IMR-90 (cell line): ENCODE data around the gene KRTAP10-7. TPM values are rescaled to one million over a fixed set of nuclear protein-coding genes. Genes with fewer than 3 reads are reported as not detected.

ENCODE experiments used
- ATAC-seq: fragments of 200-7000 bp; cut with Tn5 transposase; 2 replicates; pipeline ENCODE4 v1.9.1; 2020; ENCODE audit warnings: low read depth, mild to moderate bottlenecking, moderate library complexity
- BruUV-seq: library from RNA; stranded (reverse); fragments of 400-500 nt; replicated peaks from 2 replicates; lab custom pipeline; 2021; lab: Mats Ljungman, UMichigan
- CTCF ChIA-PET: fragments of 300-600 bp; formaldehyde crosslinking; extraction: SDS; loops from one replicate; lab custom pipeline; 2021; ENCODE audit warnings: antibody characterized with exemption; lab: Yijun Ruan, JAX
- POLR2A ChIA-PET: fragments of 300-600 bp; sonication (Branson Sonifier 250); formaldehyde crosslinking; loops from one replicate; lab custom pipeline; 2022; ENCODE audit warnings: antibody characterized with exemption; ENCODE audit not compliant: unreplicated experiment; lab: Charles Lee
- DNase-seq: peaks from one replicate; pipeline ENCODE4 v3.0.0; 2013
- H2AFZ ChIP-seq: replicated peaks from 2 replicates; pipeline ENCODE3; 2013; ENCODE audit warnings: low read length, mild to moderate bottlenecking; ENCODE audit not compliant: poor library complexity
- H2AK5ac ChIP-seq: 2 replicates; pipeline ENCODE4 v1.6.1; 2013; ENCODE audit warnings: low read depth, low read length, inconsistent platforms
- H2AK9ac ChIP-seq: replicated peaks from 2 replicates; pipeline ENCODE3; 2013; ENCODE audit warnings: mild to moderate bottlenecking, low read depth, low read length, moderate library complexity; ENCODE audit not compliant: poor library complexity
- H2BK120ac ChIP-seq: 2 replicates; pipeline ENCODE4 v1.6.1; 2013; ENCODE audit warnings: low read depth, low read length, inconsistent platforms
- H2BK15ac ChIP-seq: 3 replicates; pipeline ENCODE4 v1.6.1; 2013; ENCODE audit warnings: low read depth, low read length, inconsistent platforms
- H2BK20ac ChIP-seq: 2 replicates; pipeline ENCODE4 v1.6.1; 2013; ENCODE audit warnings: low read depth, mild to moderate bottlenecking, inconsistent platforms, low read length, moderate library complexity
- H2BK5ac ChIP-seq: 2 replicates; pipeline ENCODE4 v1.6.1; 2013; ENCODE audit warnings: mild to moderate bottlenecking, low read depth, low read length, inconsistent platforms; ENCODE audit not compliant: poor library complexity, severe bottlenecking
- H3K14ac ChIP-seq: replicated peaks from 2 replicates; pipeline ENCODE4 v1.6.1; 2013; ENCODE audit warnings: low read depth, low read length, inconsistent platforms
- H3K18ac ChIP-seq: 2 replicates; pipeline ENCODE4 v1.6.1; 2013; ENCODE audit warnings: low read depth, low read length, control low read depth
- H3K23ac ChIP-seq: 2 replicates; pipeline ENCODE4 v1.6.1; 2013; ENCODE audit warnings: low read depth, low read length, inconsistent platforms
- H3K27ac ChIP-seq: 2 replicates; pipeline ENCODE4 v1.5.1; 2013; ENCODE audit warnings: mild to moderate bottlenecking, control low read depth, low read length; ENCODE audit not compliant: insufficient read depth
- H3K27me3 ChIP-seq: 2 replicates; pipeline ENCODE4 v1.6.1; 2013; ENCODE audit warnings: low read length; ENCODE audit not compliant: control insufficient read depth, insufficient read depth
- H3K36me3 ChIP-seq: 2 replicates; pipeline ENCODE4 v1.6.1; 2013; ENCODE audit warnings: low read length, mixed read lengths; ENCODE audit not compliant: control insufficient read depth, insufficient read depth
- H3K4ac ChIP-seq: 2 replicates; pipeline ENCODE4 v1.6.1; 2013; ENCODE audit warnings: low read depth, low read length, inconsistent platforms
- H3K4me1 ChIP-seq: 2 replicates; pipeline ENCODE4 v1.6.1; 2013; ENCODE audit warnings: low read length, mixed read lengths; ENCODE audit not compliant: control insufficient read depth, insufficient read depth
- H3K4me2 ChIP-seq: 2 replicates; pipeline ENCODE4 v1.6.1; 2013; ENCODE audit warnings: low read depth, mild to moderate bottlenecking, control low read depth, low read length, moderate library complexity
- H3K4me3 ChIP-seq: 2 replicates; pipeline ENCODE4 v1.5.1; 2013; ENCODE audit warnings: low read depth, mild to moderate bottlenecking, control low read depth, low read length, moderate library complexity; ENCODE audit not compliant: insufficient read depth
- H3K56ac ChIP-seq: 2 replicates; pipeline ENCODE4 v1.6.1; 2013; ENCODE audit warnings: low read length, inconsistent platforms; ENCODE audit not compliant: insufficient read depth; ENCODE audit errors: extremely low read depth
- H3K79me1 ChIP-seq, 2 experiments: 2 replicates each; pipeline ENCODE4 v1.6.1; 2013; ENCODE audit warnings: low read length in 2 of 2, inconsistent platforms in 1 of 2, low read depth in 1 of 2
- H3K9ac ChIP-seq: 2 replicates; pipeline ENCODE4 v1.6.1; 2013; ENCODE audit warnings: low read depth, low read length, control low read depth
- H3K9me1 ChIP-seq: 2 replicates; pipeline ENCODE4 v1.6.1; 2013; ENCODE audit warnings: low read length, inconsistent platforms; ENCODE audit not compliant: insufficient read depth
- H3K9me3 ChIP-seq: 2 replicates; pipeline ENCODE4 v1.6.1; 2013; ENCODE audit warnings: low read length; ENCODE audit not compliant: control insufficient read depth, insufficient read depth
- H4K20me1 ChIP-seq: 2 replicates; pipeline ENCODE4 v1.6.1; 2013; ENCODE audit warnings: low read length, inconsistent platforms; ENCODE audit not compliant: insufficient read depth
- H4K5ac ChIP-seq: 2 replicates; pipeline ENCODE4 v1.6.1; 2013; ENCODE audit warnings: mild to moderate bottlenecking, low read depth, low read length, control low read depth
- H4K8ac ChIP-seq, 2 experiments: 2 replicates each; pipeline ENCODE4 v1.6.1; 2013; ENCODE audit warnings: low read depth in 2 of 2, low read length in 2 of 2, control low read depth in 1 of 2, inconsistent platforms in 1 of 2
- H4K91ac ChIP-seq: 2 replicates; pipeline ENCODE4 v1.6.1; 2013; ENCODE audit warnings: low read depth, low read length, inconsistent platforms; ENCODE audit not compliant: insufficient read depth
- BHLHE40 ChIP-seq: fragments of 150-350 bp; IDR thresholded peaks from 2 replicates; pipeline ENCODE4 v1.6.1; 2016; ENCODE audit warnings: mild to moderate bottlenecking, low read depth, low read length
- CHD1 ChIP-seq: IDR thresholded peaks from 2 replicates; pipeline ENCODE4 v1.6.1; 2012; ENCODE audit warnings: low read depth, low read length, improper control_type of control experiment
- CTCF ChIP-seq: conservative IDR thresholded peaks from 2 replicates; pipeline ENCODE4 v1.5.1; 2012; ENCODE audit warnings: mild to moderate bottlenecking, low read depth, low read length, improper control_type of control experiment
- ELK1 ChIP-seq: fragments of 150-350 bp; IDR thresholded peaks from 2 replicates; pipeline ENCODE4 v1.6.1; 2016; ENCODE audit warnings: low read depth, mild to moderate bottlenecking, low read length, moderate library complexity, borderline replicate concordance
- FOS ChIP-seq: fragments of 150-350 bp; IDR thresholded peaks from 2 replicates; pipeline ENCODE4 v1.6.1; 2016; ENCODE audit warnings: low read depth, low read length
- MAFK ChIP-seq: IDR thresholded peaks from 2 replicates; pipeline ENCODE4 v1.6.1; 2012; ENCODE audit warnings: low read depth, low read length, improper control_type of control experiment
- RAD21 ChIP-seq: IDR thresholded peaks from 2 replicates; pipeline ENCODE4 v1.6.1; 2012; ENCODE audit warnings: low read length, improper control_type of control experiment
- RFX5 ChIP-seq: IDR thresholded peaks from 2 replicates; pipeline ENCODE4 v1.8.0; 2012; ENCODE audit warnings: low read depth, mild to moderate bottlenecking, low read length, moderate library complexity
- SMC3 ChIP-seq: fragments of 150-350 bp; IDR thresholded peaks from 2 replicates; pipeline ENCODE4 v1.6.1; 2016; ENCODE audit warnings: low read depth, mild to moderate bottlenecking, antibody characterized with exemption, low read length, moderate library complexity
- USF2 ChIP-seq: fragments of 150-350 bp; IDR thresholded peaks from 2 replicates; pipeline ENCODE4 v1.6.1; 2017; ENCODE audit warnings: mild to moderate bottlenecking, antibody characterized with exemption, low read length, low read depth
- WGBS, 2 experiments: methylation state at CpG; one replicate each; pipeline versions ENCODE4 v1.1.5 to v1.1.7; 2013; ENCODE audit warnings: missing lambda C conversion rate in 2 of 2; ENCODE audit not compliant: insufficient read length in 1 of 2; ENCODE audit errors: extremely low coverage in 2 of 2; 5-methylcytosine and 5-hydroxymethylcytosine counted together
- dilution Hi-C: fragments of 300-500 bp; cut with HindIII; formaldehyde crosslinking; loops from one replicate; pipeline ENCODE4 v1.14.3; 2018; ENCODE audit warnings: low sequenced_read_pairs; ENCODE audit not compliant: unreplicated experiment
- in situ Hi-C: fragments of 300-500 bp; cut with MboI; formaldehyde crosslinking; loops from 3 replicates; pipeline ENCODE4 v1.14.3; 2019; ENCODE audit warnings: low sequenced_read_pairs, inconsistent platforms, mixed read lengths
- intact Hi-C: fragments of 100-400 bp; cut with micrococcal nuclease; formaldehyde crosslinking; loops from 2 replicates; pipeline ENCODE4 v1.10.0; 2022
- polyA plus RNA-seq, 3 experiments: library from polyadenylated mRNA; depleted of rRNA; stranded (reverse); fragments of >200 nt; gene quantifications; 2 replicates each; pipeline ENCODE4 v1.2.3, GENCODE V29; 2012; ENCODE audit warnings: low replicate concordance in 1 of 3
- total RNA-seq: library from RNA; depleted of rRNA; stranded (reverse); fragments of >200 nt; gene quantifications from 2 replicates; pipeline ENCODE4 v1.2.3, GENCODE V29; 2012

The KRTAP10-7 gene
- total and polyA plus RNA-seq, 2 of the 4 experiments (the other 2 are of a cell fraction), result not detected

GRCh38 chr21:44567481-44568171 lies 32.8 kb upstream of the KRTAP10-7 start:
- ATAC-seq (no peak), DNase-seq (no peak)
- Histone ChIP-seq H3K36me3 (no peaks in the 10 kb centered on the region), H4K91ac (no peak overlapping the region), H3K4me3 (no peak overlapping the region), H4K8ac (no peak overlapping the region), H2AK9ac (no peak overlapping the region), H2AK5ac (no peak overlapping the region), H3K27ac (no peak overlapping the region), H4K20me1 (no peaks in the 10 kb centered on the region), H3K4me1 (no peaks in the 10 kb centered on the region), H3K4me2 (no peak overlapping the region), H4K5ac (no peak overlapping the region), H3K9me3 (peaks cover 4% of the 10 kb centered on the region), H3K79me1 (no peaks in the 10 kb centered on the region), H2AFZ (no peak overlapping the region), H3K56ac (no peak overlapping the region), H2BK15ac (no peak overlapping the region), H3K4ac (no peak overlapping the region), H3K14ac (no peak overlapping the region), H3K9me1 (no peaks in the 10 kb centered on the region), H2BK120ac (no peak overlapping the region), H3K9ac (no peak overlapping the region), H2BK5ac (no peak overlapping the region), H3K27me3 (no peaks in the 10 kb centered on the region; the same call in 1 of the 2 replicates), H3K23ac (no peak overlapping the region), H2BK20ac (no peak overlapping the region), H3K18ac (no peak overlapping the region)
- WGBS, 2 experiments, result 84% methylated on average over 10 of the region's 18 CpGs; no CpG with 5 or more reads in 1 of the 2 experiments
- POLR2A ChIA-PET, result no interaction called here
- dilution Hi-C loops, result no loop called here
- intact Hi-C loops, result no loop called here
- no TSS peak for BruUV-seq
- TF ChIP-seq USF2, result no peak
- no peak for TF ChIP-seq CHD1
- no peak for TF ChIP-seq ELK1
- no peak for TF ChIP-seq FOS
- no peak for TF ChIP-seq SMC3
- TF ChIP-seq BHLHE40, result no peak
- TF ChIP-seq CTCF, result no peak
- TF ChIP-seq RAD21, result no peak
- no peak for TF ChIP-seq MAFK
- no peak for TF ChIP-seq RFX5
- in situ Hi-C loops, result no loop called here
- CTCF ChIA-PET, result interaction anchor here (0.6 kb wide), 1 partner anchor 31 kb away, joined by 3 read pairs; no protein-coding TSS in a partner anchor
